ENCODE data around the gene SDC4. TPM values are rescaled to one million over a fixed set of nuclear protein-coding genes. Genes with fewer than 3 reads are reported as not detected.

SDC4 gene
- total and polyA plus RNA-seq, 10 of the 15 experiments (the other 5 are each of a cell fraction or from before 2014, with no cell fraction given), result 0.52 to 11.3 (median 1.4) TPM

- no peak for FAIRE-seq
These were observed 65.3 kb downstream of the SDC4 start for GRCh38 chr20:45282700-45283550.

More at GRCh38 chr20:45282700-45283550, 65.3 kb downstream of the SDC4 start:
- RAD21 ChIA-PET (ENCODE audit: unreplicated experiment), result no interaction called here
- no peak overlapping the region for H2AFZ ChIP-seq (ENCODE audit: control insufficient read depth, low read depth, low read length)
- H3K9me3 ChIP-seq (replicated peaks; ENCODE audit: control insufficient read depth, insufficient read depth, low read length), result no peaks in the 10 kb centered on the region
- in situ Hi-C loops (cut with MboI) (no loop called here), intact Hi-C loops (cut with micrococcal nuclease; ENCODE audit: unreplicated experiment) (no loop called here)
- no peaks in the 10 kb centered on the region for H3K36me3 ChIP-seq (ENCODE audit: control insufficient read depth in 2 of 2, insufficient read depth in 2 of 2, low read length in 1 of 2)
- TF ChIP-seq DPF2 (IDR thresholded peaks at IDR 0.05) (no peak), IRF5 (IDR thresholded peaks at IDR 0.05; ENCODE audit: borderline replicate concordance) (no peak), ATF2 (IDR thresholded peaks at IDR 0.05; ENCODE audit: low read length) (no peak), SMAD5 (IDR thresholded peaks at IDR 0.05; ENCODE audit: low read depth) (no peak), SRF (IDR thresholded peaks at IDR 0.05; ENCODE audit: low read depth in 2 of 2, low read length in 2 of 2) (no peak), FOXK2 (IDR thresholded peaks at IDR 0.05) (no peak), ZBTB11 (CRISPR knock-in tag; IDR thresholded peaks at IDR 0.05) (no peak), ZNF687 (IDR thresholded peaks at IDR 0.05) (no peak)
- H3K9ac ChIP-seq (ENCODE audit: control insufficient read depth, insufficient read depth, low read length), result no peak overlapping the region
- CTCF ChIA-PET, result interaction anchor here (0.9 to 1.7 kb wide), 3 partner anchors 11 to 38 kb away, joined by 3 to 4 read pairs (median 4); no protein-coding TSS in a partner anchor
- H3K27me3 ChIP-seq (replicated peaks in 1 of 2; ENCODE audit: control insufficient read depth in 2 of 2, insufficient read depth in 2 of 2, low read length in 1 of 2), result peaks cover 2% of the 10 kb centered on the region in 2 experiments; a peak in 3 of 4 replicates
- SMC1A ChIA-PET (ENCODE audit: uncharacterized antibody, unreplicated experiment), result no interaction called here
- BruUV-seq (replicated peaks), result no TSS peak
- DNase-seq (ENCODE audit: low read depth, low spot score) (no peak), ATAC-seq (no peak)
- no peak overlapping the region for H3K4me3 ChIP-seq
- POLR2A ChIA-PET, result no interaction called here
- H3K4me2 ChIP-seq (ENCODE audit: control insufficient read depth, insufficient read depth), result no peak overlapping the region
- no peaks in the 10 kb centered on the region for H3K79me2 ChIP-seq (ENCODE audit: control insufficient read depth, insufficient read depth, low read length)
- 3% methylated on average over 7 of the region's 7 CpGs for WGBS (ENCODE audit: insufficient coverage, insufficient replicate concordance, low lambda C conversion rate, missing lambda C conversion rate)
- no peak overlapping the region for H3K27ac ChIP-seq (ENCODE audit: control insufficient read depth, insufficient read depth)
- H4K20me1 ChIP-seq (ENCODE audit: control insufficient read depth, insufficient read depth), result no peaks in the 10 kb centered on the region
- no peaks in the 10 kb centered on the region for H3K4me1 ChIP-seq (ENCODE audit: control insufficient read depth, insufficient read depth, low read length)

Measured in GM12878 (cell line).